Stomach (tissue), 9 donors: ENCODE measurements around the gene CLSTN3. TPM values are rescaled to one million over a fixed set of nuclear protein-coding genes. Genes with fewer than 3 reads are reported as not detected.
A peak's percentile ranks its signal among the peaks of the same experiment; 100 is the strongest.

Source experiments
- DNase-seq, 2 donors: peaks; one replicate each; pipeline versions ENCODE4 v3.0.0 to v3.0.0-alpha.2; 2013 to 2019
- H3K27ac ChIP-seq, 5 donors: fragments of 200-600 bp in 4 of 5; sonication (generic) in 4 of 5; one replicate each; pipeline ENCODE4 v1.5.1; 2013 to 2019; ENCODE audit warnings: mild to moderate bottlenecking in 1 of 5, moderate library complexity in 1 of 5
- H3K27me3 ChIP-seq, 3 donors: fragments of 200-600 bp; sonication (generic); one replicate each; pipeline ENCODE4 v1.5.1; 2017 to 2019; ENCODE audit warnings: mixed run types in 1 of 3
- H3K36me3 ChIP-seq, 4 donors: fragments of 200-600 bp; sonication (generic); 1 replicate in 3 of 4; 2 replicates in 1 of 4; pipeline ENCODE4 v1.5.1; 2016 to 2019
- H3K4me1 ChIP-seq, 4 donors: fragments of 200-600 bp; sonication (generic); one replicate each; pipeline ENCODE4 v1.5.1; 2016 to 2019
- H3K4me3 ChIP-seq, 4 donors: fragments of 200-600 bp; sonication (generic) in 3 of 4; one replicate each; pipeline ENCODE4 v1.5.1; 2016 to 2019; ENCODE audit warnings: mild to moderate bottlenecking in 1 of 4
- H3K9me3 ChIP-seq, 4 donors: fragments of 200-600 bp; sonication (generic); one replicate each; pipeline ENCODE4 v1.5.1; 2016 to 2019
- EP300 ChIP-seq: sonication (generic); formaldehyde crosslinking; IDR thresholded peaks from one replicate; pipeline ENCODE4 v1.6.1; 2017; ENCODE audit warnings: antibody characterized with exemption
- POLR2A ChIP-seq, 4 donors: fragments of 450-650 bp; IDR thresholded peaks; one replicate each; pipeline ENCODE4 v1.6.1; 2016; ENCODE audit warnings: antibody characterized with exemption in 4 of 4, control low read depth in 2 of 4, mild to moderate bottlenecking in 1 of 4, moderate library complexity in 1 of 4
- POLR2AphosphoS5 ChIP-seq, 3 donors: sonication (generic); formaldehyde crosslinking; IDR thresholded peaks; one replicate each; pipeline ENCODE4 v1.6.1; 2016; ENCODE audit warnings: antibody characterized with exemption in 3 of 3
- WGBS, 5 donors: extraction: QIAGEN DNeasy Blood & Tissue Kit in 3 of 5; methylation state at CpG; one replicate each; pipeline versions ENCODE4 v1.1.5 to v1.1.7; 2013 to 2018; 5-methylcytosine and 5-hydroxymethylcytosine counted together
- intact Hi-C: fragments of 100-400 bp; cut with DNase I; formaldehyde crosslinking; loops from one replicate; pipeline ENCODE4 v1.15.1; 2023; ENCODE audit warnings: low total_unique reads
- polyA plus RNA-seq, 3 donors: library from polyadenylated mRNA; stranded (reverse); fragments of 200-250 nt; gene quantifications; one replicate each; pipeline ENCODE4 v1.2.3, GENCODE V29; 2013
- total RNA-seq, 5 donors: library from RNA; depleted of rRNA; stranded (reverse); fragments of >200 nt; gene quantifications; one replicate each; pipeline versions ENCODE4 v1.1.0 to v1.2.3, GENCODE V29; 2014 to 2016
- TF ChIP-seq, protein P1 (sequence below), 7 experiments: fragments of 450-650 bp in 4 of 7; fragments of 200-600 bp in 3 of 7; sonication (generic) in 3 of 7; IDR thresholded peaks; one replicate each; pipeline ENCODE4 v1.5.1; 2016 to 2019; ENCODE audit warnings: antibody characterized with exemption in 7 of 7, control low read depth in 2 of 7, mild to moderate bottlenecking in 1 of 7
- donor health status: healthy with polysubstance abuse.
- donor health status: Bipolar disorder and iron deficiency.
- donor health status: healthy.

Gene CLSTN3
- total and polyA plus RNA-seq, 8 donors = 2.4 to 149 (median 17.5) TPM

DNA sequence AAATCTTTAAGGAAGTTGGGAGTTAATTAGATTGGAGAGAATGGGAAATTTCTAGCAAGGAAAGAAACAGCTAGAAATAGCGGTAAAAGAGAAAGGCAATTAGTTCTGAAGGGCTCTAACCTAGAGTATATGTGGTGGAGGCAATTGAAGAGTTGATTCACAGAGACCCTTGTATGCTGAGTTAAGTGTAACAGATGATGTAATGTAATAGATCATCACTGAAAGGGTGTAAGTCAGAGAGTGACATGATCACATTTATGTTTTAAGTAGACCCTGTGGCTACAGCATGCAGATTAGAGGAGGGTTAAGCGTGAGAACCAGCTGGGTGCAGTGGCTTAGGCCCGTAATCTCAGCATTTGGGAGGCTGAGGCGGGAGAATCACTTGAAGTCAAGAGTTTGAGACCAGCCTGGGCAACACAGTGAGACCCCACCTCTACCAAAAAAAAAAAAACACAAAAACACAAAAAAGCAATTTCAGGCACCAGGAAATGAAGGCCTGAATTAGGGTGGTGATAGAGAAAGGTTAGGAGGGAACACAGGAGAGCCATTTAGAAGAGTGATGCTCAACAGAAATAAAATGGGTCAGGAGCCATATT, 4.4 kb upstream of the CLSTN3 start:
- TF ChIP-seq POLR2AphosphoS5 (IDR thresholded peaks at IDR 0.05) = no peak
- TF ChIP-seq, protein P1, sequence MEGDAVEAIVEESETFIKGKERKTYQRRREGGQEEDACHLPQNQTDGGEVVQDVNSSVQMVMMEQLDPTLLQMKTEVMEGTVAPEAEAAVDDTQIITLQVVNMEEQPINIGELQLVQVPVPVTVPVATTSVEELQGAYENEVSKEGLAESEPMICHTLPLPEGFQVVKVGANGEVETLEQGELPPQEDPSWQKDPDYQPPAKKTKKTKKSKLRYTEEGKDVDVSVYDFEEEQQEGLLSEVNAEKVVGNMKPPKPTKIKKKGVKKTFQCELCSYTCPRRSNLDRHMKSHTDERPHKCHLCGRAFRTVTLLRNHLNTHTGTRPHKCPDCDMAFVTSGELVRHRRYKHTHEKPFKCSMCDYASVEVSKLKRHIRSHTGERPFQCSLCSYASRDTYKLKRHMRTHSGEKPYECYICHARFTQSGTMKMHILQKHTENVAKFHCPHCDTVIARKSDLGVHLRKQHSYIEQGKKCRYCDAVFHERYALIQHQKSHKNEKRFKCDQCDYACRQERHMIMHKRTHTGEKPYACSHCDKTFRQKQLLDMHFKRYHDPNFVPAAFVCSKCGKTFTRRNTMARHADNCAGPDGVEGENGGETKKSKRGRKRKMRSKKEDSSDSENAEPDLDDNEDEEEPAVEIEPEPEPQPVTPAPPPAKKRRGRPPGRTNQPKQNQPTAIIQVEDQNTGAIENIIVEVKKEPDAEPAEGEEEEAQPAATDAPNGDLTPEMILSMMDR (IDR thresholded peaks at IDR 0.05) = no peak
- TF ChIP-seq POLR2A (IDR thresholded peaks at IDR 0.05) = no peak
- TF ChIP-seq EP300 = no peak
- H3K4me3 ChIP-seq = no peak overlapping the region
- H3K27ac ChIP-seq = no peak overlapping the region
- H3K9me3 ChIP-seq = no peaks in the 10 kb centered on the region
- H3K36me3 ChIP-seq = no peaks in the 10 kb centered on the region
- peaks cover 0 to 15% (median 0%) of the 10 kb centered on the region in 3 donors for H3K27me3 ChIP-seq
- no peak for DNase-seq
- H3K4me1 ChIP-seq = peaks cover 11 to 44% (median 23%) of the 10 kb centered on the region in 4 donors
- WGBS, 5 donors = 74 to 93% (median 84%) methylated on average over 4 of the region's 4 CpGs
- intact Hi-C loops = no loop called here

DNA sequence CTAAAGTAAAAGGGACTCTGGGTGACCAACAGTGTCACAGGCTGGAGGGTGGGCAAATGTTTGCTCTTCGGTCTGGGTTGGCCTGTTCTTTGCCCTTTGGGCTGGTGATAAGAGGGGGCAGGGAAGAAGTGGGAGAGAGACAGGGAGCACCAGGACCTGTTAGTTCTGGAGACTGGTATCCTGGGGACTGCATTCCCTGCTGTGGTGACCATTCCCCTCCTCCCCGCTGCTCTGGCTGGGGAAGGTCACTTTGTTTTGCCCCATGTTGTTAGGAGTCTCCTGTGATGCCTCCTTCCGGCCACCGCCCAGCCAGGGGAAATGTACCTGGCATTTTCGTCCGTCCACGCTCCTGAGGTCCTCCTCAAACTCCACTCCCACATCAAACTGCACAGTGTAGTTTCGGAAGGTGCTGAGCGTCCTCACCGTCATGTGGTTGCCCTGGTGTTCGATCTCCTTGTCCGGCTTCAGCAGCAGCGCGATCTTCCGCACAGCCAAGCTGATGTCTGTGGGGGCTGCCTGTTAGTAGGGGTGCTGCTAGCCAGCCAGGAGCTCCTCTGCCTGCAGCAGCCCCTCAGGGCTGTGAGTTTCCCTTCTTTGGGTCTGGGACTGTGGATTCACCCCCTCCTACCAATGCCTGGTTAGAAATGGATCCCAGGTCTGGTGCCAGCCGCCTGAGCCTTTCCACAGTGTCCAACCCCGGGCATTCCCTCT, 2.1 kb upstream of the CLSTN3 start:
- TF ChIP-seq EP300 (no peak), POLR2A (IDR thresholded peaks at IDR 0.05) (no peak), POLR2AphosphoS5 (IDR thresholded peaks at IDR 0.05) (no peak)
- TF ChIP-seq, protein P1 (IDR thresholded peaks at IDR 0.05) = no peak
- Histone ChIP-seq H3K27ac (peak overlapping the region in 4 of 5 donors; percentile 20 to 36 (median 28)), H3K4me1 (peaks cover 20 to 44% (median 32%) of the 10 kb centered on the region in 4 donors), H3K9me3 (no peaks in the 10 kb centered on the region), H3K4me3 (peak overlapping the region in 3 of 4 donors; percentile 3 to 28 (median 22)), H3K27me3 (peaks cover 0 to 15% (median 0%) of the 10 kb centered on the region in 3 donors), H3K36me3 (no peaks in the 10 kb centered on the region)
- 82 to 87% (median 83%) methylated on average over 16 to 17 of the region's 17 CpGs for WGBS, 5 donors
- intact Hi-C loops = no loop called here
- DNase-seq = no peak

- DNase-seq = peak in 1 of 2 donors; percentile 36
- Histone ChIP-seq H3K4me1 (peaks cover 20 to 41% (median 32%) of the 10 kb centered on the region in 4 donors), H3K27me3 (peaks cover 0 to 15% (median 0%) of the 10 kb centered on the region in 3 donors), H3K9me3 (no peaks in the 10 kb centered on the region), H3K36me3 (peaks cover 0 to 5% (median 5%) of the 10 kb centered on the region in 4 donors), H3K27ac (peak within 1 kb of the TSS; percentile 37 to 88 (median 77)), H3K4me3 (peak within 1 kb of the TSS; percentile 67 to 74 (median 70))
- TF ChIP-seq POLR2AphosphoS5 (IDR thresholded peaks at IDR 0.05) = no peak
- intact Hi-C loops = no loop called here
- WGBS, 5 donors = 56 to 69% (median 66%) methylated on average over 6 to 7 of the region's 7 CpGs
Measured at GRCh38 chr12:7128681-7129286, 1.4 kb upstream of the CLSTN3 start, which contains the start of gene RBP5. RBP5 (minus strand) TSS chr12:7128889; CDS start chr12:7128775, 114 bp downstream.

DNA sequence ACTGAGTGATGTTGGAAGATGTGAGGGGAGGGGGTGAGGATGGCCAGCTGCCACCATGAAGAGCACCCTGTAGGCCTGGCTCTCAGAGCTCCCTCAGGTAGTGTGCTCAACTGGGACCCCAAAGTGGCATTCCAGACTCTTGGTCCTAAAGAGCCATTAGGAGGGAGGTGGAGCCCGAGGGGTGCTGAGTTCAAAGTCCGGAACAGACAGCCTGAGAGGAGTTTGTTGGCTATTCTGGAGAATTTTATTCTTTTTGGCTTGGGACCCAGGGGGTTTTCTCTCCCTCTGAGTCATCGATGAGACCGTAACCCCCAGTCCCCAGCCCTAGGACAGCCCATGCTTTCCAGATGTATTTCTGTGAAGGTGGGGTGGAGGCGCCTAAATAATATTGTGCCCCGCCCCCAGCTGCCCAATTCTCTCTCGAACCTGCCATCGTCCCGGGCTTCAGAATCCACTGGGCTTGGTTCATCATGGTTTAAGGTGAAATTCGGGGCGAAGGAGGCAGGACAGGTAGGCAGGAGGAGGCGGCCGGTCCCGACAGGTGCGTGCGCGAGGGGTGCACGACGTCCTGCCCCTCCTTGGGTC, 792 bp upstream of the CLSTN3 start:
- Histone ChIP-seq H3K27ac (peak overlapping the region; percentile 37 to 88 (median 77)), H3K9me3 (no peaks in the 10 kb centered on the region), H3K36me3 (peaks cover 0 to 11% (median 11%) of the 10 kb centered on the region in 4 donors), H3K27me3 (peaks cover 0 to 15% (median 0%) of the 10 kb centered on the region in 3 donors), H3K4me1 (peaks cover 20 to 41% (median 32%) of the 10 kb centered on the region in 4 donors), H3K4me3 (peak overlapping the region; percentile 67 to 74 (median 70))
- TF ChIP-seq POLR2A (IDR thresholded peaks at IDR 0.05) (no peak), EP300 (no peak), POLR2AphosphoS5 (IDR thresholded peaks at IDR 0.05) (no peak)
- TF ChIP-seq, protein P1 (IDR thresholded peaks at IDR 0.05) = no peak
- 2 to 6% (median 5%) methylated on average over 16 to 19 of the region's 19 CpGs for WGBS, 5 donors
- intact Hi-C loops = no loop called here
- peak in 1 of 2 donors; percentile 53 for DNase-seq
